Inferior parietal cortex (tissue), 1 donor: ENCODE results near the gene SLC35E3.
"Not testable (repeated sequence)": the region's sequence is repeated elsewhere in the genome, so short reads cannot be mapped to it uniquely, and the experiment has no call there.

Experiments used
- DNase-seq: peaks from one replicate; pipeline ENCODE4 v3.0.0-alpha.2; 2016; ENCODE audit errors: extremely low spot score

SLC35E3 gene

GRCh38 chr12:68813242-68813593 lies 67.2 kb downstream of the SLC35E3 start:
- no peak for DNase-seq

GRCh38 chr12:68814490-68815231 lies 68.7 kb downstream of the SLC35E3 start:
- no peak for DNase-seq

GRCh38 chr12:68815232-68815927 lies 69.4 kb downstream of the SLC35E3 start:
- no peak for DNase-seq

- DNase-seq = no peak
Measured at GRCh38 chr12:68815928-68816800, 70.2 kb downstream of the SLC35E3 start.

- not testable (repeated sequence) for DNase-seq
Measured at GRCh38 chr12:68819481-68819880, 73.5 kb downstream of the SLC35E3 start.

- no peak for DNase-seq
Measured at GRCh38 chr12:68821357-68822188, 75.6 kb downstream of the SLC35E3 start.

- no peak for DNase-seq
Measured at GRCh38 chr12:68823696-68824095, 77.7 kb downstream of the SLC35E3 start.

GRCh38 chr12:68824131-68824530 lies 78.2 kb downstream of the SLC35E3 start:
- DNase-seq = no peak

- DNase-seq = no peak
Measured at GRCh38 chr12:68824597-68825250, 78.7 kb downstream of the SLC35E3 start.

GRCh38 chr12:68825569-68826217 lies 79.7 kb downstream of the SLC35E3 start:
- DNase-seq = no peak

GRCh38 chr12:68827895-68828671 lies 82.1 kb downstream of the SLC35E3 start:
- DNase-seq = no peak

- no peak for DNase-seq
Measured at GRCh38 chr12:68828672-68829068, 82.7 kb downstream of the SLC35E3 start.
